Measurements from ENCODE around the gene RIPK1.
"Not testable (repeated sequence)": the region's sequence is repeated elsewhere in the genome, so short reads cannot be mapped to it uniquely, and the experiment has no call there.

RIPK1 gene

DNA sequence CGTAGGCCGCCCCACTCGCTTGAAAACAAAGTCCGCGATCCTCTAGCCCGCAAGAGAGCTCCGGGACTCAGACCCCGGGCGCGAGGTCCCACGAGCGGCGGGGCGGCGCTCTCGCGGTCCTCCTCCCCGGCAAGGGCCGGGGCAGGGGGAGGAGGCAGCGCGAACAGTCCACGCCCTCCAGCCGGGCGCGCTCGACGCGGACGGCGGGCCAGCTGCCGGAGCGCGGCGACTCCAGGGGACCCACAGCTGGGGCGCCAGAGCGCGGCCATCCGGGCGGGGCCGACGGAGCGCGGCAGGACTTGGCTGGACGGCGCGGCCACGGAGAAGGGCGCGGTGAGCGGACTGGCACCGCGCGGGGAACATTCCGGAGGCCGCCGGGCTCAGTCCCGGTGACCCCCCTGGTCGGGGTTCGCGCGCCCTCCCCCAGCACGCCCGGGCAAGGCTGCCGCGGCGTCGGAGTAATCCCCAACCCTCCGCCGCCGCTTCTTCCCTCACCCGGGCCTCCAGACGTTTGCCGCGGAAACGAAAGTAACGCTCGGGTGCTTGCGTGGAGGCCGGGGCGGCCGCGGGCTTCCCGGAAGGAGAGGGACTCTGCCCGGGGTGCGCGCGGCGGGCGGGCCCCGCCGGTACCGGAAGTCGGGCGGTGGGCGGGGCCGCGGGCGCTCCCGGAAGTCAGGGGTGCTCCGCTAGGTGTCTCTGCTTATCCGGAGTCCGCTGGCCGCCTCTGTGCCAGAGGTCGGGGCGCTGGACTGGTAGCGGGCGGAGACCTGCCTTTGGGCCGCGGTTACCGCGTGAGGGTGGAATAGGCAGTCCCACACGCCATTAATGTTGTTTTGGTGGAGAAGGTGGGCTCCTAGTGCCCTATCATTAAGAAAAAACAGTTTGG is at the start of gene RIPK1:
RIPK1 (plus strand) TSS at position 166 of the 886 bp plus-strand sequence. CDS start 8,330 bp downstream, outside the sequence.
- no peak for FAIRE-seq

DNA sequence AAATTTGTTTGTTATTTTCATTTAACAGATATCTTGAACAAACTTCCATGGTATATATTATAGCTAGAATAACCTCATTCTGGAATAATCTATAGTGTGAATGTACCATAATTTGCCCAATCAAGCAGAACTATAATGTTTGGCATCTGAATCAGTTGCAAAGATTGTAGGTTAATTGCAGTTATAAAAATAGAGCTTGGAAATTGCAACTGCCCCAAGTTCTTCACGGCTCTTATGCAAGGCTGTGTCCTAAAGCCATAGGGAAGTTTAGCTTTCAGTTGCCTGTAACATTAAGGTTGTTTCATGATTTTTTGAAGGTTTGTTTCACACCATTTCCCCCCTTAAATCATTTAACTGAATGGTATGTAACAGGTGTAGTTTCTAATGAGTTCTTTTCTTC is 49.2 kb upstream of the RIPK1 start:
- no peak for FAIRE-seq

DNA sequence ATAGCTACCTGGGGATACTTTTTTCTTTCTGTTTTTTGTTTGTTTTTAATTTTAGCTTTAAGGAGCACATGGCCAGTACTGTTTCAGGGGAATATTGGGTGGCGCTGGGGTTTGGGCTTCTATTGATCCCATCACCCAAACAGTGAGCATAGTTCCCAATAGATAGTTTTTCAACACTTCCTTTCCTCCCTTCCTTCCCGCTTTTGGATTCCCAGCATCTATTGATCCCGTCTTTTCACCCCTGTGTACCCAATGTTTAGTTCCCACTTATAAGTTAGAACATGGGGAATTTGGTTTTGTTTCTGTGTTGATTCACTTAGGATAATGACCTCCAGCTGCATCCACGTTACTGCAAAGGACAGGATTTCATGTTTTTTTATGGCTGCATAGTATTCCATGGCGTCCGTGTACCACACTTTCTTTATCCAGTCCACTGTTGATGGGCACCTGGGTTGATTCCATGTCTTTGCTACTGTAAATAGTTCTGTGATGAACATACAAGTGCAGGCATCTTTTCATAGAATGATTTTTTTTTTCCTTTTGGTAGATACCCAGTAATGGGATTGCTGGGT is 48.5 kb upstream of the RIPK1 start:
- FAIRE-seq, result no peak

DNA sequence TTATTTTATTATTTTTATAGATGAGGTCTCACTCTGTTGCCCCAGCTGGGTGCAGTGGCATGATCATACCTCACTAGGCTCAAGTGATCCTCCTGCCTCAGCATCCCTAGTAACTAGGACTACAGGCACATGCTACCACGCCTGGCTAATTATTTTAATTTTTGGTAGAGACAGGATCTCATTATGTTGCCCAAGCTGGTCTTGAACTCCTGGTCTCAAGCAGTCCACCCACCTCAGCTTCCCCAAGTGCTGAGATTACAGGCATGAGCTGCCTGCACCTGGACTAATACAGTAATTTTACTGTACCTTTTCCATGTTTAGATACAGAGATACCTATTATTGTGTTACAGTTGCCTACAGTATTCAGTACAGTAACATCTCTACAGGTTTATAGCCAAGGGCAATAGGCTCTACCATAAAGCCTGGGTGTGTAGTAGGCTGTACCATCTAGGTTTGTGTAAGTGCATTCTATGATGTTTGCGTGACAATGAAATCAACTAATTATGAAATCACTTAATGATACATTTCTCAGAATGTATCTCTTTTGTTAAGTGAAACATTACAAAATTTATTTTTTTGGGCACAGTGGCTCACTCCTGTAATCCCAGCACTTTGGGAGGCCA is 47.2 kb upstream of the RIPK1 start:
- FAIRE-seq, result not testable (repeated sequence)

DNA sequence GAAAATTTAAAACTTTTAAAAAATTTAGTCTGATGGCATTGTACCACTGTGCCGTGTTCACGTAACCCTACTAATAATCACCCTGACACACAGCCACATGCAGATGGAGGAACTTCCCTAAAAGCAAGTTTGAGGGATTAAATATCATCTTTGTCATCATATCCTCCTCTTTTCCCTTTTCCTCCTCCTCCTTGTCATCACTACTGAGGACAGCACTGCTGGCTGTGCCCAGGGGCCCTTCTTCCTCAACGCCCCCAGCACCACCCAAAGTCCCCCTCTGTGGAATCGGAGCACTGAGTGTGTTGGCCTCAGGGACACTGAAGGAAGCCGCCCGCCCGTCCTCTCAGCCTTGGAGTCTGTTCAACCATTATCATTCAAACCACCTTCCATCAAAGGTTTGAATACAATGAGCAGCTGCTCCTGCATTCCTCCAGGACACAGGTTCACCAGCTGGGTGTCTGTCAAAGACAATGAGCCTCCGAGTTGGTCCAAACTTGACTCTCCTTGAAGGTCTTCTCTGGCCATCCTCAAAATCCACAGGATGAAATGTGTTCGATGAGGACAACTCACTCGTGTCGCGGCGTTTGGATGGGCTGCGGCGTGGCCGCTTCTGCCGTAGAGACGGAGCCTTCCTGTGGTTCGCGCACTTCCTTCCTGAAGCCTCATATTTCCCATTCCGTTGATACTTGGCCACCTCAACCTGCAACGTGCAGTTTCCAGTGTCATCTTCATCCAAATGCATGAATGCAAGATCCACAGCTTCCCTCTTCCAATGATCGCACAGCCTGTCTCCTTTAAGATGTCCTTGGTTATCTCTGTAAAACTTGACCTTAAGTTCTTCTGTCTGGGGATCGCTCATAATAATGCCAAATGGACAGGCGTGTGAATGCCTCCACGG is 45.3 kb upstream of the RIPK1 start:
- FAIRE-seq, result no peak

DNA sequence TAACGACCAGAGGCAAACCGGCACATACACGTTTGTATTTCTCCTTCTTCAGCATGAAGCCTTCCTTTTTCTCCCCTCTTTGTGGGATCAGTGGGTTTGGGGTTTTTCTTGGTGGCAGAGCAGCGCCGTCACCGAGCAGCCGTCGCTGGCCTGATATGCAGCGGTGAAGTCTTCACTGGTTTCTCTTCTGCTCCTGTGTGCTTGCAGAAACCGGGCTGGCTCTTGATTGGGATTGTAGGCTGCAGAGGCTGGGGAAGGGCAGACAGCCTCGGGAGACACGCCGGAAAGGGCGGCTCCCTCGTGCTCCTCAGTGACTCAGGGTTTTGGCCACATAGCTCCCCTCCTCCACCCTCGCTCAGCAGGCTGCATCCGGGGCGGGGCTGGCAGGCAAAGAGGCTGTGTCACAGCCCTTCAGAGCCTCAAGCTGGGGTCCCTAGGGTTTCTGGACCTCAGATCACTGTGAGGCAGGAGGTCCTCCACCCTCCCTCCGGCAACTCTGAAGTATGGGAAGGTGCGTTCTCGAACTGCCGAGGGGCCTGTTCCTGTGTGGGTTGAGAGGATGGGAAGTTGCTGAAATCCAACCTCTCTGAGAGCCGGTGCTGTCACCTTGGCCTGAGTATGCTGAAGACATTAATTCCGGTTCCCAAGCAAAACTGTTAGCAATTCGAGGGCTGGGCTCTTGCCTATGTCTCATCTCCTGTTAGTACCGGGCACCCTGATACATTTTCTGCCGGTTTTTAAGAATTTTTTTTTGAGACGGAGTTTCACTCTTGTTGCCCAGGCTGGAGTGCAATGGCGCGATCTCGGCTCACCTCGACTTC is 44.4 kb upstream of the RIPK1 start:
- no peak for FAIRE-seq

DNA sequence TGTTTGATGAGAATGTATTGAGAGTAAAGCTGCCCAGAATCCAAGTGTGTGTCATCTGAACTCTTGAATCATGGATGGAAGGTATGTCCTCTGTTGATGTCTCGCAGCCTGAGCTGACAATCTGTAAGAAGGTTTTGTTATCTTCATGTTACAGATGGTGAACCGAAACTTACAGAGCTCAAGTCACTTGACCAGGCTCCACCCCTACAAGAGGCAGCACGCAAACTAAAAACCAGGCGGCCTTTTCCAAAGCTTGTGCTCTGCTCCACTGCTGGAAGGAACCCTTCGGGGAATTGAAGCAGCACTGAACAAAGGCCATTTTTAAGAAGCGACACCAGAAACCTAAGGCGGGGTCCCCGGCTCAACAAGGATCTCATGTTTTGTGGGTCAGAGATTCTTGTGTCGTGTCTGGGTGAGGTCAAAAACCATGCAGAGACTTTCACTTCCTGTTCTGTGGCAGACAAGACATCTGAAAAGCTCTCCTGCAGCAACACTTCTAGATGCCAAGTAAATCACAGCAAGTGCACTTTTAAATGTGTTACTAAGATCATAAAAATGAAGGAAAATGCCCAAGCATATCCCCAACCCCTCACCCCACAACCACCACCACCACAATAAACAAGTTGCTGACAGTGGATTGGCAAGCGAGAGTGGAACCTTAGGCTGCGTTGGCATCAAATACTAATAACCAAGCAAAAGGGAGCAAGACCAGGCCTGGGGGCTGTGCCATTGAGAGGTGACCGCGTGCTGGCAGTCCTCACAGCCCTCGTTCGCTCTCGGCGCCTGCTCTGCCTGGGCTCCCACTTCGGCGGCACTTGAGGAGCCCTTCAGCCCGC is 41.3 kb upstream of the RIPK1 start:
- FAIRE-seq, result no peak

DNA sequence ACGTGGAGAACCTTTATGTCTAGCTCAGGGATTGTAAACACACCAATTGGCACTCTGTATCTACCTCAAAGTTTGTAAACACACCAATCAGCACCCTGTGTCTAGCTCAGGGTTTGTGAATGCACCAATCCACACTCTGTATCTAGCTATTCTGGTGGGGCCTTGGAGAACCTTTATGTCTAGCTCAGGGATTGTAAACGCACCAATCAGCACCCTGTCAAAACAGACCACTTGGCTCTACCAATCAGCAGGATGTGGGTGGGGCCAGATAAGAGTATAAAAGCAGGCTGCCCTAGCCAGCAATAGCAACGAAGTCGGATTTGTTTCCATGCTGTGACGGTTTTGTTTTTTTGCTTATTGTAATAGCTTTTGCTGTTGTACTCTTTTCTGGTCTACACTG is 40.1 kb upstream of the RIPK1 start:
- not testable (repeated sequence) for FAIRE-seq

DNA sequence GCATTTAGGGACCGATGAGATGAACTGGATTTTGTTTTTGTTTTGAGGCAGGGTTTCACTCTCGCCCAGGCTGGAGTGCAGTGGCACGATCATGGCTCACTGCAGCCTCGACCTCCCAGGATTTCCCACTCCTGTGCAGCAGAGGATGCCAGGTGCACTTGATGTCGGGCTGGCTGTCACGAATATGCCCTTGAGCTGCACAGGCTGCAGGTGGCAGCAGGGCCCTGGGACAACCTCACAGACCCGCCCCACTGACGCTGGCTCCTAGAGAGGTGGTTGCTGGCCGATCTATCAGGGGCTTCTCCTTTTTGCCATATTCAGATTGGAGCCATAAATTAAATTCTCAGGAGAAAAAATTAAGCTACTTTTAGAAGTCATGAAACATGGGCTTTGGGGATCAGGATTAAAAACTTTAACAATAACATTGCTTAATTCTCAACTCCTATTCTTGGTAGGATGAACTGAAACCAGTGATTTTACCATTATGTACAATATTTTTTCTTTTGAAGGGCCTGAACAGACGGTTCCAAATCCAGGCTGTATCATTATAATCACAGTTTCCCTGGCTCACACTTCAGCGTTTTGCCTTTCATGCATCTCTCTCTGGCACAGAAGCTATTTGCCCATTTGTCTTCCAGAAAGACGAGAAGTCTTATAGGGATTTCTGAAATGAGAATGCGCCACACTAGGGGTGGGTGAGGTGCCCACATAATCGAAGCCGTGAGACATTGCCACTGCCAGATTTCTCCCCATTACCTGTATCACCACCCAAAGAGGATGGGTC is 36.2 kb upstream of the RIPK1 start:
- no peak for FAIRE-seq

DNA sequence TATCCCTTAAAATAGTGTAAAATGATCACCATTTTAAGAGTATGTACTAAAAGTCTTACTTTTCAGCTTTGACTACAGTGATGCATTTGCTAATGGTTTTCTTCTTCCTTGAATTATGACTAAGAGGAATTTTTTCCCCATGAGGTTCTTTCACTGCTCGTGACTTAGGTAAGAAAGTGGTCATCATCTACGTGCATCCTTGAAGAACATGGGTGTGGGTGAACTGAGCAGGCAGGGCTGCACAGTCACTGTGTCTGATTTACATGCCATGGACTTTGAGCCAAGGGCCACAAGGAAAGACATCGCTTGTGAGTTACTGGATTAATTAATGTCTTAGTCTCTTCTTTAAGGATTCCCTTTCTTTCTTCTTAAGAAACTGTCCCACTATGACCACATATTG is 35.3 kb upstream of the RIPK1 start:
- no peak for FAIRE-seq

DNA sequence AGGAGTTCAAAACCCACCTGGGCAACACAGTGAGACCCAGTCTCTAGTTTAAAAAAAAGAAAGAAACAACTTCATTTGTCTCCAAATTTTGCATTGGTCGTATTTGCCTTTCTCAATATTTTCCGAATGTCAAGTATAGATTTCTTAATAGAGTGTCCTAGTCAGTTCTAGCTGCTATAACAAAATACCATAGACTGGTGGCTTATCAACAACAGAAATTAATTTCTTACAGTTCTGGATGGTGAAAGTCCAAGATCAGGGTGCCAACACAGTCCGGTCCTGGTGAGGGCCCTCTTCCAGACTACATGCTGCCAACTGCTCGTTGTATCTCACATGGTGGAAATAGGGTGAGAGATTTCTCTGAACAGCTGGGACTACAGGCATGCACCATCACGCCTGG is 34.6 kb upstream of the RIPK1 start:
- FAIRE-seq, result no peak

DNA sequence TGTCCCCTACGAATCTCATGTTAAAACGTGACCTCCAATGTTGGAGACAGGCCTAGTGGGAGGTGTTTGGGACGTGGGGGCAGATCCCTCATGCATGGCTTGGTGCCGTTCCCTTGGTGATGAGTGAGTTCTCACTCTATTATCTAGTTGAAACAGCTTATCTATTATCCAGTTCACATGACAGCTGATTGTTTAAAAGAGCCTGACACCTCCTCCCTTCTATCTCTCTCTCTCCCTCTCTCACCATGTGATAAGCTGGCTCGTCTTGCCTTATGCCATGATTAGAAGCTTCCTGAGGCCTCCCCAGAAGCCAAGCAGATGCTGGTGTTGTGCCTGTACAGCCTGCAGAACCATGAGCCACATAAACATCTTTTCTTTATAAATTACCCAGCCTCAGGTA is 32.9 kb upstream of the RIPK1 start:
- no peak for FAIRE-seq

DNA sequence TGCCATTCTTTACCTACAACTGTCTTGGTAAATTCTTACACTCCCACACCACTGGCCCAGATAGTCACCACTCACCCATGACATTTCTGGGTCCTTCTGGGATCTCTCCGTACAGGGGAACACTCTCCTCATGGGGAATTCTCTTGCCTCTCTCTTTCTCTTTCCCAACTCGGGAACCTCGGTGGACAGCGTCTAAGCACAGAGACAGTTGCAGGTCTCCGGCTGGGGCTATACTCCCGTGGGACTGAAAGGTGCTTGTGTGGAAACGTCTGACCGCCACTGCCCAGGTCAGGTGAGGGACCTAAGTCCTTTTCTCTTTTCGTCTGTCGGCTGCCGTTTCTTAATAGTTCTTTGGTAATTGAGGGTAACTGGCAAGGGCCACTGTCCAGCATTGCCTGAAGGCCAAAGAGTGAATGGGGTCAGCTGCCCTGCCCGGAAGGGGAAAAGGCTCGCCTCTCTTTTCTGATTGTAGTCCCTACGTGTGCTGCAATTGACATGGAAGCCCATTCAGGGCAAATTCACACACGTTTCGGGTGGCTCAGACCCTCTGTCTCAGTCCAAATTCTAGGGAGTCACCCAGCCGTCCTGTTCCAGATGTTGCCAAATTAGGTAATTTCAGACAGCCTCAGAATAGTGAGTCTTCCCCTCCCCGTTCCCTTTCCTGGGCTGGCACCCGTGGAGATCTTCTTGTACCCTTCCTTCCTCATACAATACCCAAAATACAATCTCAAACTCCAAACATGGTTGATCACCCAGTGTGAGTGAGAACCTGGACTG is 31.2 kb upstream of the RIPK1 start:
- no peak for FAIRE-seq

DNA sequence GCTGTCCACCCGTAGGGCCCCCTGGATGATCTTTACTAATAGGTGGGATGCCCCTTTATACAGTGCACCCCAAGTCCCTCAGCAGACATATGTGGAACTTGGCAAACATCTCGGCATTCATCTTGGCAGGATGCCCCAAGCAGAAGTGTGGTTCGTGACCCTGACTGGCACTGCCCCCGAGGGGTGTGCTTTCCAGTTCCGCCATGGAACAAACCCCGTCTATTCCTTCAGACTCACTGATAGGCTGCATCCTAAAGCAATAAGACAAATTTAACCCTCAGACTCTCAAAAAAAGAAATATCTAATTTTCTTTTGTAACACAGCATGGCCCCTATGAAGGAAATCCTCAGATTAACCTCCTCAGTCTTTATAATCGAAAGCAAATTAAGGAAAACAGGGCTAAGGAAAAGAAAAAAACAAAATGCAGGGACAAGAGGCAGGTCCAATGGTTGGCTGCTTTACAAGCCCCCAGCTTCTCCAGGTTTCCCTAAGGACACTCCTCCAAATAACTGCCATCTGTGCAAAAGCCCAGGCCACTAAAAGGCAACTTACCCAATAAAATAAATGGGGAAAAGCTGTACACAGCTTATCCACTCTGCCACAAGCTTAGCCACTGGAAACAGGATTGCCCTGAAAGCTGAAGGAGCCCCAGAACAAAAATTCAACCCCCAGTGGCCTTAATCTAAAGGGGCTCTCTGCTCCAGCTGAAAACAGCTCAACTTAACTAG is 30.5 kb upstream of the RIPK1 start:
- no peak for FAIRE-seq

DNA sequence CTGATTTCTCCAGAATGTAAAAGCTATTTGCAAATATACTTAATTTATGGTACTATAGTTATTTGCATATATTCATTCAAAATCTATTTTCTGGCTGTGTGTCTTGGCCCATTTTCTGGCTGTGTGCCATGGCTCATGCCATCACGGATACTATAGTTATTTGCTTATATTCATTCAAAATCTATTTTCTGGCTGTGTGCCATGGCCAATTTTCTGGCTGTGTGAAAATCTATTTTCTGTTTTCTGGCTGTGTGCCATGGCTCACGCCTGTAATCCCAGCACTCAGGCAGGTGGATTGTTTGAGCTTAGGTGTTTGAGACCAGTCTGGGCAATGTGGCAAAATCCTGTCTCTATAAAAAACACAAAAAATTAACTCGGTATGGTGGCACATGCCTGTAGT is 28.9 kb upstream of the RIPK1 start:
- FAIRE-seq, result no peak

DNA sequence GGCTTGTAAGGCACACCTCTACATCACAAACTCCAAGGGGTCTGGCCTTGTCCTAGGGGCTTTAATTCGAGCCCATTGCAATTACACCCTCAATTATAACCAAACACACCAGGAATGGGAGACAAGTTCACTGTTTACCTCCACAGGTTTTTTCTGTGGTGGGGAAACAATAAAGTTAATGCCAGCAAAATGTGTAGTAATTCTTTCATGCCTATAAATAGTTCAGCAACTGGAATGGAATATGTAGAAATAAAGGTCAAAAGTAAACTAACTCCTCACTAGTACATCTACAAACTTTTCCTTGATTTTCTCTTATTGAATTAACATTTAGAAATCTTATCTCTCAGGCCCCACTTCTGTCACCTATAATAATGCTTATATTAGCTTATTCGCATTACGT is 27.1 kb upstream of the RIPK1 start:
- no peak for FAIRE-seq

DNA sequence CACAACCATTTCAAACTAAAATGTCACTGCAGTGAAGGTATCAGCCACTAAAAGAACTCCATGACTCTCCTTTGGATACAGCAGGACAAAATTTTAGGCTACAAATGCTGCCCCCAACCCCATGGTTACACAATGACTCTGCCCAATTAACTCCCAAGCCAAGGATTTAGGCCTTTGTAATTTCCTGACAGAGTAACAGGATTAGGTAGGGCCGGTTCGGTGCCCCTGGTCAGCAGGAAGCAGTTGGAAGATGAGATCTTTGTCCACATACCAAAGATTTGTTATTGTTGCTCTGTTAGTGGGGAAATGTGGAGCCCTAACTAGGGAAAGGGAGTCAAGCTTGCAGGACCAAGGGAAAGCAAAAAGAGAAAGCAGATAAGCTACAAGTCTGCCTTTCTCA is 26.7 kb upstream of the RIPK1 start:
- no peak for FAIRE-seq

DNA sequence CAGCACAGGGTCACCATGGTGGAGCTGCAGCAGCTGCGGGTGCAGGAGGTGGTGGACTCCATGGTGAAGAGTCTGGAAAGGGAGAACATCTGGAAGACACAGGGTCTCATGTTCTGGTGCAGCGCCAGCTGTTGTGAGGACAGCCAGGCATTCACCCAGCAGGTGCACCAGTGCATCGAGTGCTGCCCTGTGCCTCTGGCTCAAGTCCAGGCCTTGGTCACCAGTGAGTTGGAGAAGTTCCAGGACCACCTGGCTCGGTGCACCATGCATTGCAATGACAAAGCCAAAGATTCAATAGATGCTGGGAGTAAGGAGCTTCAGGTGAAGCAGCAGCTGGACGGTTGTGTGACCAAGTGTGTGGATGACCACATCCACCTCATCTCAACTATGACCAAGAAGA is 22.9 kb upstream of the RIPK1 start:
- no peak for FAIRE-seq

DNA sequence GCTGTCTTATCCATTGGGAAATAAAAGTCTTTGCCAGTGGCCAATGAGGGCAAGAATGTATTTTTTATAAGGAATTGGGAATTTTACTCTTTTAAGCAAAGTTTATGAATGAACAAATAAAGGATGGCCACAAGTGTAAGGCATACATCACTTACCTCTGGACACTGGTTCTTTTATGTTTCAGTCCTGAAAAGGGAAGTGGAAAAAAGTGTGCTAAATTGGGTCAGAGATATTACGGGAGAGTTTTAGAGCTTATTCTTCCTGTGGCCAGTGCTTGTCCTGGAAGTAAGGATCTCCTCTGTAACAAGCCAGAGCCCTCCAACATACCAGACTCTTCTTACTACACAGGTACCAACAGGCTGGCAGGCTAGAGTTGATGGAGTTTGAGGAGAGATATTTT is 22.5 kb upstream of the RIPK1 start:
- FAIRE-seq, result no peak
